HG02943 (cell line): ENCODE results near the gene PXMP2.
A peak's percentile ranks its signal among the peaks of the same experiment; 100 is the strongest.
"Not testable (repeated sequence)": the region's sequence is repeated elsewhere in the genome, so short reads cannot be mapped to it uniquely, and the experiment has no call there.

ENCODE experiments used
- ATAC-seq: cut with Tn5 transposase; IDR thresholded peaks from one replicate; pipeline ENCODE4 v1.9.1; 2021; ENCODE audit warnings: mild to moderate bottlenecking, low read depth, moderate library complexity; ENCODE audit not compliant: unreplicated experiment

PXMP2 gene

GRCh38 chr12:132690112-132690511 is 2.7 kb downstream of the PXMP2 start:
- ATAC-seq = no peak

DNA sequence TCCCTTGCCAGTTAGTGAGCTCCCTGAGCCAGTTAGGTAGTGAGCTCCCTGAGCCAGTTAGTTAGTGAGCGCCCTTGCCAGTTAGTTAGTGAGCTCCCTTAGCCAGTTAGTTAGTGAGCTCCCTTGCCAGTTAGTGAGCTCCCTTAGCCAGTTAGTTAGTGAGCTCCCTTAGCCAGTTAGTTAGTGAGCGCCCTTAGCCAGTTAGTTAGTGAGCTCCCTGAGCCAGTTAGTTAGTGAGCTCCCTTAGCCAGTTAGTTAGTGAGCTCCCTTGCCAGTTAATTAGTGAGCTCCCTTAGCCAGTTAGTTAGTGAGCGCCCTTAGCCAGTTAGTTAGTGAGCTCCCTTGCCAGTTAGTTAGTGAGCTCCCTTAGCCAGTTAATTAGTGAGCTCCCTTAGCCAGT is 4.6 kb downstream of the PXMP2 start:
- ATAC-seq = not testable (repeated sequence)

GRCh38 chr12:132694888-132695287 is 7.5 kb downstream of the PXMP2 start:
- ATAC-seq = not testable (repeated sequence)

DNA sequence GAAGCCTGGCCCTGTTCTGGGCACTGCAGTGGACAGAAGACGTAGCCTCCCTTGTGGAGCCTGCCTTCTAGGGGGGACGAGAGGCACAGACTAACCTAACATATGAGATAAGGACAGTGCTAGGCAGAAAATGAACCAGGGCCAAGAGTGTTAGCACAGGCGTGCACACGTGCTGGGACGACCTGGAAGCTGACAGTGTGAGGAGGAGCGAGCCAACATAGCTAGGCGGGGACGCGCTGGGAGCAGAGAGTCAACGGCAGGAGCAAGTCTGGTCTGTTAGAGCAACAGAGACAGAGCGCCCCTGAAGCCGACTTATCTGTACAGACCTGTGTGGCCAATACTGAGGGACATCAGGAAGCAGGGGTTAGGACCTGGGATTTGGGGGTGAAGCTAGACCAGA is 8.0 kb downstream of the PXMP2 start:
- no peak for ATAC-seq

- no peak for ATAC-seq
Observed at GRCh38 chr12:132698341-132698740, 11.0 kb downstream of the PXMP2 start.

DNA sequence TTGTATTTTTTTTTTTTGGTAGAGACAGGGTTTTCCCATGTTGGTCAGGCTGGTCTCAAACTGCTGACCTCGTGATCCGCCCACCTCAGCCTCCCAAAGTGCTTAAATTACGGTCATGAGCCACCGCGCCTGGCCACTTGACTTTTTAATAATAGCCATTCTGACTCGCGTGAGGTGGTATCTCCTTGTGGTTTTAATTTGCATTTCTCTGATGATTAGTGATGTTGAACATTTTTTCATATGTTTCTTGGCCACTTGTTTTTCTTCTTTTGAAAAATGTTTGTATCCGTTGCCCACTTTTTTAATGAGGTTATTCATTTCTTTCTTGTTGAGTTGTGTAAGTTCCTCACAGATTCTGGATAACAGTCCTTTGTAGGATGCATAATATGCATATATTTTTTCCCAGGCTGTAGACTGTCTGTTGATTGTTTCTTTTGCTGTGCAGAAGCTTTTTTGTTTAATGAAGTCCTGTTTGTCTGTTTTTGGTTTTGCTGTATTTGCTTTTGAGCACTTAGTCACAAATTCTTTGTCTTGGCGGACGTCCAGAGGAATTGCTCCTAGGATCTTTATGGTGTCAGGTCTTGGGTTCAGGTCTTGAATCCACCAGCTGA is 12.9 kb downstream of the PXMP2 start:
- no peak for ATAC-seq

GRCh38 chr12:132702640-132703039 is 15.3 kb downstream of the PXMP2 start:
- no peak for ATAC-seq

GRCh38 chr12:132703641-132704040 is 16.3 kb downstream of the PXMP2 start:
- ATAC-seq = no peak

- ATAC-seq = no peak
Observed at GRCh38 chr12:132707241-132707640, 19.9 kb downstream of the PXMP2 start.

DNA sequence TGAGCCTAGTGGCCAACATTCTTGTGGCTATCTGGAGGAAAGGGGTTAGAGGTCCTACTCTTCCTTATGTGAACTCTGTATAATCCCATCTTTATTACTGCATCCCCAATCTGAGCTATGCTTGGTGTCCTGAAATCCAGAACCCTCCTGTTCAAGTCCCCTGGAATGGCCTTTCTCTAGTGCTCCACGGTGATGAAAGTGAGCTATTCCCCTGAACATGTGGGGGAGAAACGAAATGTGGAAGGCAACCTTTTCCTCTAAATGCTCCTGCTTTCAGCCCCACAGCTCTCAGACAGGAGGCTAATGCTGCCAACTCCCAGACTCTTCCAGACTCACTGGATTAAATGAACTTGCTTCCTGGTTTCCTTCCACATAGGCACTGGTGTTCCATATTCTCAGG is 20.8 kb downstream of the PXMP2 start:
- ATAC-seq = no peak

DNA sequence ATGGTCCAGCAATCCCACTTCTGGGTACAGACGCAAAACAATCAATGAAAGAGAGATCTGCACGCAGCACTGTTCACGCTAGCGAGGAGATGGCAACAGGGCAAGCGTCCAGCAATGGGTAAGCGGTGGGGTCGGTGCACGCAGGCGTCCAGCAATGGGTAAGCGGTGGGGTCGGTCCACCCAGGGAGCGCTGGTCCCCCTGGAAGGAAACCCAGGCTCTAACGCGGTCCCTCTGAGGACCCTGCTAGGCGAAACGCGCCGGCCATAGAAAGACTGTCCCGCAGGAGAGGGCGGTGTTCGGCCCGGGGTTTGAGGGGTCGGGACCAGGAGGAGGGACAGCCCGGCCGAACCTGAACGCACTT is 22.6 kb downstream of the PXMP2 start:
- ATAC-seq = peak; percentile 39

DNA sequence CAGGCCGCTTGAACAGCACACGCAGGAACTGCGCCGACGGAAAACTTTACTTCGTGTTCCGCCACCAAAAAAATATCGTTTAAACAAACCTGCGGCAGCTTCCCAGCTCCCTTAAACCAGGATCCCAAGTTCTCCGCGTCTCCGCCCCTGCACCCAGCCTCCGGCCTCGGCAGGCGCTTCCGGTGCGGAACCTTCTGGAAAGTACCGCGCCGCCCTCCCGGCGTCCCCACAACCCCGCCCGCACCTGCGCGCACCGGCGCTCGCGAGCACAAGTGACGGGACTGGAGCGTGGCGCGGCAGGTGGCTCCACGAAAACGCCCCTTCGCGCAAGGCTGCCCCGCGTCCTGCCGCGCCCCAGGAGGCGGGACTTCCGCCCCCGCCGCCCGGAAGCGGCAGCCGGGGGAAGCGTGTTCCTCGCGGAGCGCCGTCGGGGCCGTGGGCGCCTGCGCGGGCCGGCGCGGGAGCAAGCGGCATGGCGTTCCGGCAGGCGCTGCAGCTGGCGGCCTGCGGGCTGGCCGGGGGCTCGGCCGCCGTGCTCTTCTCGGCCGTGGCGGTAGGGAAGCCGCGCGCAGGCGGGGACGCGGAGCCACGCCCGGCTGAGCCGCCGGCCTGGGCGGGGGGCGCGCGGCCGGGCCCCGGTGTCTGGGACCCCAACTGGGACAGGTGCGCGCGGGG is 23.2 kb downstream of the PXMP2 start, which contains the start of gene PGAM5:
Gene PGAM5 (plus strand): TSS at position 438 of the 675 bp plus-strand sequence. CDS start 35 bp downstream, at position 473.
- peak; percentile 79 for ATAC-seq

DNA sequence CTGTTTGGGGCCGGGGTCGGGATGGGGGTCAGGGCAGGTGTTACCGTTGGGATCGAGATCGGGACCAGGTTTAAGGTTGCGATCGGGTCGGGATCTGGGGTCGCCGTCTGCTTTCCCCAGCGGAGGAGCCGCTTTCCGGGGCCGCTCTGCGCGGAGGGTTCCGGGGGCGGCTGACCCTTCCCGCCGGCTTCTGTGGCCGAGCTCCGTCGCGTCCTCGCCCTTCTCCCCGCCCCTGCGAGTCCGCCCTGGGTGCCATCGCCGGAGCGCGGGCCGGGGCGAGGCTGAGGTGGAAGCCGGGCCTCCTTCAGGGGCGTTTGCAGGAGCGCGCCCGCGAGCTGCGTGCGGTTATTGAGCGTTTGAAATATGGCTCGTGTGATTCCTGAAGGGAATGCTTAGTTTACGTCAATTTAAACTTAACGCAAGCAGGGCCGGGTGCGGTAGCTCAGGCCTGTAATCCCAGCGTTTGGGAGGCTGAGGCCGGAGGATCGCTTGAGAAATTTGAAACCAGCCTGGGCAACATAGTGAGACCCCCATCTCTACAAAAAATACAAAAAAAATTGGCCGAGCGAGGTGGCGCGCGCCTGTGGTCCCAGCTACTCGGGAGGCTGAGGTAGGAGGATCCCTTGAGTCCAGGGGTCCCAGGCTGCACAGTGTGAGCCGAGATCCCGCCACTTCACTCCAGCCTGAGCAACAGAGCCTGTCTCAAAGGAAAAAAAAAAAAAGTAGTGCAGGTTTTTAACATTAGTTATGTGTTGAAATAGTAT is 23.9 kb downstream of the PXMP2 start:
- ATAC-seq = peak; percentile 14

DNA sequence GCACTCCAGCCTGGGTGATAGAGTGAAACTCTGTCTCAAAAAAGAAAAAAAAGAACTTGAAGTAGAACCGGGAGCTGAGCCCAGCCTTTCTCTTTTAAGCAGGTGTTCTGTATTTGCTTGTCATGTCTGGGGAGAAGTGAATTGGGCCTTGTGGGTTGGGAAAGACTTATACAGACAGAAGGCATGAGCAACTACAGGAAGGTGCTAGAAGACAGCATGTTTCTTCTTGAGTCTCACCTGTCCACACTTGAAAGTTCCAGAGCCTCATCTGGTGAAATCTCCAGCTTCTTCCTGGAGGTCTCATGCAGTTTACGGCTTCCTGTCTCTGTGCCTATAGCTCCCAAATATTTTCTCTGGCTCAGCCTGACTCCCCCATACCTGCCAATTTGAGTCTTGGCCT is 25.7 kb downstream of the PXMP2 start:
- ATAC-seq = no peak

DNA sequence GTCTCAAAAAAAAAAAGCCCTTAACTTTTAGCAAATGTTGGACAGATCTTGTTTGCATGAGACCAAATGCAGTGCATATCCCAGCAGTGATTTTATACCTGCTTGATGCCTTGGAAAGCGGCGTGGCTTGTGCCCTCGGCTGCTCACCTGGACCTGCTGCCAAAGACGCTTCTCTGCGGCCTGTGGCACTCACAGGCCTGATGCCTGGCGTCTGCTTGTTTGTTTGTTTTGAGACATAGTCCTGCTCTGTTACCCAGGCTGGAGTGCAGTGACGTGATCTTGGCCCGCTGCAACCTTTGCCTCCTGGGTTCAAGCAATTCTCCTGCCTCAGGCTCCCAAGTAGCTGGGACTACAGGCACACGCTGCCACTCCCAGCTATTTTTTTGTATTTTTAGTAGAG is 28.5 kb downstream of the PXMP2 start:
- ATAC-seq = no peak

- no peak for ATAC-seq
Observed at GRCh38 chr12:132716356-132716755, 29.0 kb downstream of the PXMP2 start.

GRCh38 chr12:132717011-132717410 is 29.6 kb downstream of the PXMP2 start:
- ATAC-seq = no peak

- ATAC-seq = no peak
Observed at GRCh38 chr12:132717531-132718387, 30.4 kb downstream of the PXMP2 start.

DNA sequence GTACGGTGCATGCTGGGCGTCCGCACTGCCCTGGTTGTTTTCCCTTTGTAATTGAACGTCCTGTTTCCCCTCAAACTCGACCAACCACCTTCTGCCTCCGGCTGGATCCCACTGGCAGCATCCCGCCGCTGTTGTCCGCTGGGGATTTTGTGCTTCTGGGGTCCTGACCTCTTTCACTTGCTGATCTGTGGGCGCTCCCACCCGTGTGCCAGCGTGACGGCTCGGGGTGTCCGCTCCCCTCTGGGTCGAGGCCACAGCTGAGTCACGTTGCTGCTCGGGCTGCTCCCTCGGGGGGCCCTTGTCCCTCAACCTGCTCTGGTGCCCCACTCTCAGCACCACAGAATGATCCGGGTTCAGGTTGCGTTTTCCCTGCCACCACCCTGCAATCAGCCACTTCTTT is 31.3 kb downstream of the PXMP2 start:
- no peak for ATAC-seq

- no peak for ATAC-seq
Observed at GRCh38 chr12:132719141-132719953, 32.0 kb downstream of the PXMP2 start.
